GM21367 (cell line): ENCODE measurements around the gene LSM2.
"Not testable (repeated sequence)": the region's sequence is repeated elsewhere in the genome, so short reads cannot be mapped to it uniquely, and the experiment has no call there.

ENCODE experiments used
- ATAC-seq: cut with Tn5 transposase; IDR thresholded peaks from one replicate; pipeline ENCODE4 v1.9.1; 2021; ENCODE audit not compliant: unreplicated experiment

Gene LSM2

DNA sequence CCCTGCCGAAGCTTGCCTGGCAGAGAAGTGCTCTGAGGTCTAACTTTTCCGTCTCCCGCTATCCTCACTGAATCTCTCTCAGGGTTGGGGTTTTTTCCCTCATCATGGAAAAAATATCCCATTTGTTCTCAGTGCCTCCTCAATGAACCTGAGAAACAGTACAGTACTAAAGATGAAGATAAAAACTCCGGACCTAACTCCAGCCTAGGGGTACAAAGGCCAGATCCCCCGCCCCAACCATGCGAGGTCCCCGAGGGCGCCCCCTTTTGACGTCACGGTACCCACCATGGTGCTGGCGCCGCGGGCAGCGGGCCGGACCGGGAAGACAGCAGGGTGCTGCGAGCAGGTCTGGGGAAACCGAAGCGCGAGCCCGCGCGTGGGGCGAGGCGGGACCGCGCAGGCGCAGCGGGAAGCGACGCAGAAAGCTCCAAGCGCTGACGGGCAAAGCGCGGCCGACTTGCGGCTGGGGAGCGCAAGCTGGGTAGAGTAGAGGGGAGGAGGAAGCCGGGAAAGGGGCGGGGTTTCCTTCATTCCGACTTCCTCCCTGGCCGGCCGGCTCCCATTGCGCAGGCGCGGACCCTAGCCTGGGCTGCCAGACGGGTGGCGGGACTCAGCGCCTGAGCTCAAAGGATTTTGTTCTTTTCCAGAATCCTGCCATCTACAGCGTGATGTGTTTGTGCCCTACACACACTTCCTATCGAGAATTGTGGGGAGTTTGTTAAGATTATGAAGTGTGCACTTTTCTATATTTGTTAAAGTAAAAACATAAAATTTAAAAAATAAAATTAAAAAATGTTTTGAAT is at the start of gene LSM2:
TSS of gene LSM2 (minus strand) at position 497 of the 803 bp plus-strand sequence. CDS start at position 288, 209 bp downstream.
- ATAC-seq: peak; percentile 74

GRCh38 chr6:31851980-31852718 is 45.4 kb upstream of the LSM2 start:
- not testable (repeated sequence) for ATAC-seq

DNA sequence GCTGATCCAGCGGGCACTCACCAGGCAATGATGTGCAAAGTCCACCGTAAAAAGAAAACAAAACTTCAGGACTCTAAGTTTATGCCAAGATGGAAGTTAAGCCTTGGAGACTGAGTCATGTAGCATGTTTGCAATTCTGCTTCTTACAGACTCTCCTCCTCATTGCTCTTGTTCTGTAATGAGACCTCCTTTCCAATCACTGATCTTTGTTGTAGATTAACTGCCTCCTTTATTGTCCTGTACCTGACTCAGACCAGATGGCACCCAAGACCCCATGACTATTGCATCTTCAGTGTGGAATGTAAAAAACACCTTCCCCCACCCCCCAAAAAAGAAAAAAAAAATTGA is 44.7 kb upstream of the LSM2 start:
- no peak for ATAC-seq

DNA sequence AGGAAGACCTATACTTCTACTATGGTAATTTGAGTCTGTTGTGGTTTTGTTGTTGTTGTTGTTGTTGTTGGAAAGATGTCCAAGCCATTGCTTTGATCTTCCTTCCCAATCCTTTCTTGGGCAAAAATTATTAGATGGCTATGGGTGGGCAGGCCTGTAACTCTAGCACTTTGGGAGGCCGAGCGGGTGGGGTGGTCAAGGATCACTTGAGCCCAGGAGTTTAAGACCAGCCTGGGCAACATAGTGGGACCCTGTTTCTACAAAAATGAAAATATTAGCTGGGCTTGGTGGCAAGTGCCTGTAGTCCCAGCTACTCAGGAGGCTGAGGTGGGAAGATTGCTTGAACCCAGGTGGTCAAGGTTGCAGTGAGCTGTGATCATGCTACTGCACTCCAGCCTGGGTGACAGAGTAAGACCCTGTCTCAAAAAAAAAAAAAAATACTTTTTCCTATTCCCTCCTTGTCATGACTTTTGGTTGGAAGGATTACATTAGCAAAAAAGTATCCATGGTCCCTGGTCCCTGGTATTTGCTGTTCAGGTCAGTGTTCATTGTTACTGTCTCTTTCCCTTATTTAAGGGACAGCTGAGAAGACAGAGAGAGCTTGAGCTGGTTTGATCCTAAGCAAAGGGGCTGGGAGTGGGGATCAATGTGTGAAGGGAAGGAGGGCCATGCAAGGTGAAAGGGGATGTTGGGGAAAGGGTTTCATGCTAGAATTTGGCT is 44.2 kb upstream of the LSM2 start:
- ATAC-seq: no peak

GRCh38 chr6:31847276-31847978 is 40.7 kb upstream of the LSM2 start:
- no peak for ATAC-seq

DNA sequence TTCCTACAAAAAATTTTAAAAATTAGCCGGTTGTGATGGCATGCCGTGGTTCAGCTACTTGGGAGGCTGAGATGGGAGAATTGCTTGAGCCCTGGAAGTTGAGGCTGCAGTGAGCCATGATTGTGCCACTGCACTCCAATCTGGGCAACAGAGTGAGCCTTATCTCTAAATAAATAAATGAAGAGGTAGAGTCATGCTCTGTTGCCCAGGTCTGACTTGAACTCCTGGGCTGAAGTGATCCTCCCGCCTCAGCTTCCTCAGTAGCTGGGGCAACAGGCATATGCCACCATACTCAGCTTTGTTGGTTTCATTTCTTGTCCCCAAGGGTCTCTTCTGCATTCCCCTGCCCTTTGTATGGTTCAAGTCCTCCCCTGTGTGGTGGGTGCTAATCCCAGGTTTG is 37.7 kb upstream of the LSM2 start:
- ATAC-seq: no peak

DNA sequence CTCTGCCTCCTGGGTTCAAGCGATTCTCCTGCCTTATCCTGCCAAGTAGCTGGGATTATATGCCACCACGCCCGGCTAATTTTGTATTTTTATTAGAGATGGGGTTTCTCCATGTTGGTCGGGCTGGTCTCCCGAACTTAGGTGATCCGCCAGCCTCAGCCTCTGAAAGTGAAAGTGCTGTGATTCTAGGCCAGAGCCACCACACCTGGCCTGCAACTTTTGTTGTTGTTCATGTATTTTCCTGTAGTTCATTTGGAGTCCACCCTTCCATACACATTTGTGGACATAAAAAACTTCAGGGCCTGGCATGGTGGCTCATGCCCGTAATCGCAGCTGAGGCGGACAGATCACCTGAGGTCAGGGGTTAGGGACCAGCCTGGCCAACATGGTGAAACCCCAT is 35.3 kb upstream of the LSM2 start:
- ATAC-seq: no peak

- ATAC-seq: not testable (repeated sequence)
Measured at GRCh38 chr6:31839779-31840126, 33.0 kb upstream of the LSM2 start.

- ATAC-seq: no peak
Measured at GRCh38 chr6:31838968-31839367, 32.2 kb upstream of the LSM2 start.

DNA sequence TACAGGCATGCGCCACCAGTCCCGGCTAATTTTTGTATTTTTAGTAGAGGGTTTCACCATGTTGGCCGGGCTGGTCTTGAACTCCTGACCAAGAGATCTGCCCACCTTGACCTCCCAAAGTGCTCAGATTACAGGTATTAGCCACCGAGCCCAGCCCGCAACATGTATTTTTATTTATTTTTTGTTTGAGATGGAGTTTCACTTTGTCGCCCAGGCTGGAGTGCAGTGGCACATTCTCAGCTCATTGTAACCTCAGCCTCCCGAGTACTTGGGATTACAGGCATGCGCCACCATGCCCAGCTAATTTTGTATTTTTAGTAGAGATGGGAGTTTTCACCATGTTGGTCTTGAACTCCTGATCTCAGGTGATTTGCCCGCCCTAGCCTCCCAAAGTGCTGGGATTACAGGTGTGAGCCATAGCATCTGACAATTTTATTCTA is 31.4 kb upstream of the LSM2 start:
- ATAC-seq: not testable (repeated sequence)

DNA sequence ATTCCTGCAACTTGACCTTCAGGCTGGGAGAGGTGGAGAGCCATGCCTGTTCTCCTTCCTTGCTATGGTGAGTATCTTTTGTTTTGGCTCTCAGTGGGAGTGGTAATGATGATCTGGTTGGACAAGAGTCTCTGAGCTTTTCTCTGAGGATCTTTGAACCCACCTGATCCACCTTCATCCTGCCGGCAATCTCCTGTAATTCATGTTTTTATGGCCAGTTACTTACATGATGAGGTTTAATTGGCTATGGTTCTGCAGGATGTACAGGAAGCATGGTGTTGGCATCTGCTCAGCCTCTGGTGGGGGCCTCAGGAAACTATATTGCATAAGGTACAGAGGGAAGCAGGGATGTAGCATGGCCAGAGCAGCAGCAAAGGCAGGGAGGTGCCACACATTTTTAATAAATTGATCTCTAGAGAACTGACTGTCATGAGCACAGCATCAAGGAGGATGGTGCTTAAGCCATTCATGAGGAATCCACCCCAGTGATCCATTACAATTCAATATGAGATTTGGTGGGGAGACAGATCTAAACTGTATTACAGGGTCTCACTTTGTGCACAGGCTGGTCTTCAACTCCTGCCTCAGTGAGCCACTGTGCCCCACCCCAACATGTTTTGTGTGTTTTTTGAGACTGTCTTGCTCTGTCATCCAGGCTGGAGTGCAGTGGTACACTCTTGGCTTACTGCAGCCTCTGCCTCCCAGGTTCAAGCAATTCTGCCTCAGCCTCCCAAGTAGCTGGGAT is 30.8 kb upstream of the LSM2 start:
- ATAC-seq: no peak

GRCh38 chr6:31836474-31837368 is 30.0 kb upstream of the LSM2 start:
- ATAC-seq: no peak

- no peak for ATAC-seq
Measured at GRCh38 chr6:31836047-31836473, 29.3 kb upstream of the LSM2 start.

DNA sequence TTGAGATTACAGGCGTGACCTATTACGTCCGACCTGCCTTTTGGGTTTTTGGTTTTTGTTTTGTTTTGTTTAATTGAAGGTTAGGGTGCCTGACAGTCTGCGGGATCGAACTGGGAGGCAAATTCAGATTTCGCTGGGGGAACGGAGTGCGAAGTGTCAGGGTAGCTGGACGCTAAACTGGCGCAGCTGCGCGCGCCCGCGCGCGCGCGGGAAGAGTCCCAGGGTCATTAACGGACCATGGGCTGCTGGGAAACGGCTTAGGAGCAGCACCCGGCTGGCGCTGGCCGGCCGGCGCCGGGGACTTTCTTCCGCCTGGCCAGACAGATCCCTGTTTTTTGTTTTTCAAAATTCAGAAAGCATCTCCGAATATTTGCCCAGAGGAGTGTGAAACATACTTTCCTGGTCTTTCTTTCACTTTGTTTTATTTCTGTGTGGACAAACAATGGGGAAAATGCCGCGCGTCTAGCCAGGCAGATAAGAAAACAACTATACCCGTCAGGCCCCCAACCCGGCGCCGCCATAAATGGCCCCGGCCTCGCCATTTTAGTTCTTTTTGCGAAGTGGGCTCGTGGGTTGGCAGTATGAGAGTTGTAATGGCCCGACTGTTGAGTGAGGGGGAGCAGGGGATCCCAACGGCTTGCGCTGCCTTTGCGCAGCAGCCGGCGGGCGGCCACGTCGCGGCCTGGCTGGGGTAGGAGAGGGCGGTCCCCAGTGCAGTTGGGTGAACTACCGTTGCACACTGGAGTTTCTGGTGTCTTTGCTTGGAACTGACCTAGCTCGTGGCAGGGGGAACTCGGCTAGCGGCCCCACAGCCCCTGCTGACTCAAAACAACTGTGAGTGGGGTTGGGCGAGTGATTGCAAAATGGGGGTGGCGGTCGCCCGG is 27.8 kb upstream of the LSM2 start:
- no peak for ATAC-seq

DNA sequence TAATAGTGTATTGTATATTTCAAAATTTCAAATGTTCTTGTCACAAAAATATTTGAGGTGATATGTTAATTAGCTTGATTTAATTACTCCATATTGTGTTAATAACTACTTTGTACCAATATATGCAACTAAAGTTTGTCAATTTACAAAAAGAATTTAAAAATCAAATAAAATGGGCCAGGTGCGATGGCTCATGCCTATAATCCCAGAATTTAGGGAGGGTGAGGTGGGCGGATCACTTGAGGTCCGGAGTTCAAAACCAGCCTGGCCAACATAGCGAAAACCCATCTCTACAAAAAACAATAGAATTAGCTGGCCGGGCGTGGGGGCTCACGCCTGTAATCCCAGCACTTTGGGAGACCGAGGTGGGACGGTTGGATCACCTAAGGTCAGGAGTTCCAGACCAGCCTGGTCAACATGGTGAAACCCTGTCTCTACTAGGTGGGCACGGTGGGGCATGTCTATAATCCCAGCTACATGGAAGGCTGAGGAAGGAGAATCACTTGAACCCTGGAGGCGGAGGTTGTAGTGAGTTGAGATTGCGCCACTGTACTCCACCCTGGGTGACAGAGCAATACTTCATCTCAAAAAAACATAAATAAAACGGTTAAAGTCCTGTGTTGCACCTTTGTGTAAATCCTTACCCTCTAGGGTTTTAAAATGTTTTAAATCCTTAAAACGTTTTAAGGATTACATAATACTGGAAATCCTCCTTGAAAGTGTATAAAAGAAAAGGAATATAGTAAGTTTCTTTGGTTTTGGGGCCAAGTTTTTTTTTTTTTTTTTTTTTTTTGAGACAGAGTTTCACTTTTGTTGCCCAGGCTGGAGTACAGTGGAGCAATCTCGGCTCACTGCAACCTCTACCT is 24.8 kb upstream of the LSM2 start:
- ATAC-seq: no peak

DNA sequence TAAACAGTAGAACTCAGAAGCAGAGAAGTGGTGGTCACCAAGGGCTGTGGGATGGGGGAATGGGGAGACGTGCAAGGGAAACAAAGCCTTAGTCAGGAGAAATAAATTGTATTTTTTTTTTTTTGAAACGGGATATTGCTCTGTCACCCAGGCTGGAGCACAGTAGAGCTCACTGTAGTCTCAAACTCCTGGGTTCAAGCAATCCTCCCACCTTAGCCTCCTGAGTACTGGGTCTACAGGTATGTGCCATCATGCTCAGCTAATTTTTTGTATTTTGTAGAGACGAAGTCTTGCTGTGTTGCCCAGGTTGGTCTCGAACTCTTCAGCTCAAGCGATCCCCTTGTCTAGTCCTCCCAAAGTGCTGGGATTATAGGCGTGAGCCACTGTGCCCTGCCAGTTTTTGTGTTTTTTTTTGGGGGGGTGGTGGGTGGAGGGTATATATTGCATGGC is 24.1 kb upstream of the LSM2 start:
- ATAC-seq: no peak

DNA sequence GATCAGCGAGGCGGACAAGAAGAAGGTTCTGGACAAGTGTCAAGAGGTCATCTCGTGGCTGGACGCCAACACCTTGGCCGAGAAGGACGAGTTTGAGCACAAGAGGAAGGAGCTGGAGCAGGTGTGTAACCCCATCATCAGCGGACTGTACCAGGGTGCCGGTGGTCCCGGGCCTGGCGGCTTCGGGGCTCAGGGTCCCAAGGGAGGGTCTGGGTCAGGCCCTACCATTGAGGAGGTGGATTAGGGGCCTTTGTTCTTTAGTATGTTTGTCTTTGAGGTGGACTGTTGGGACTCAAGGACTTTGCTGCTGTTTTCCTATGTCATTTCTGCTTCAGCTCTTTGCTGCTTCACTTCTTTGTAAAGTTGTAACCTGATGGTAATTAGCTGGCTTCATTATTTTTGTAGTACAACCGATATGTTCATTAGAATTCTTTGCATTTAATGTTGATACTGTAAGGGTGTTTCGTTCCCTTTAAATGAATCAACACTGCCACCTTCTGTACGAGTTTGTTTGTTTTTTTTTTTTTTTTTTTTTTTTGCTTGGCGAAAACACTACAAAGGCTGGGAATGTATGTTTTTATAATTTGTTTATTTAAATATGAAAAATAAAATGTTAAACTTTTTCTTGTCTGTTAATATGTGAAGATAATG is 23.0 kb upstream of the LSM2 start:
- no peak for ATAC-seq
